ENCODE data around the gene ALDH1L1. TPM values are rescaled to one million over a fixed set of nuclear protein-coding genes. Genes with fewer than 3 reads are reported as not detected.
A peak's percentile ranks its signal among the peaks of the same experiment; 100 is the strongest.
"Not testable (repeated sequence)": the region's sequence is repeated elsewhere in the genome, so short reads cannot be mapped to it uniquely, and the experiment has no call there.

ALDH1L1 gene
- total RNA-seq, 1 donor from 2014 or later: 7.7 TPM

DNA sequence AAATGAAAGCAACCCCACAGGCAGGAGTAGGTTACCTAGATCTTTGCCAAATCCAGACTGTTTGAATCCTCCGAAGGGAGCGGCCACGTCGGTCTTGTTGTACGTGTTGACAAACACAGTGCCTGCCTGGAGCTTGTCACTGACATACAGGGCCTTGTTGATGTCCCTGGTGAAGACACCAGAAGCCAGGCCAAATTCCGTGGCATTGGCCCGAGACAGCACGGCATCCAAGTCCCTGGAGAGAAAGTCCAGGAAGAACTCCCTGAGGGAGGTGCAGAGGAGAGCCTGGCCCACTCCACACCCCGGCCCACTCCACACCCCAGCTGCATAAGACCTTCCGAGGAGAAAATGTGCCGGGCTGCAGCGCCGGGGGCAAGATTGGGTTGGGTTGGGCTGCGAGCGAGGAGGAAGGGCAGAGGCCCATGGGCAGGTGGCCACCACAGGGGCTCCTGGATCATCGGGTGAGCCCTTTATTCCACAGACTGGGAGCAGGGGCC is 74.6 kb downstream of the ALDH1L1 start:
- DNase-seq: no peak

GRCh38 chr3:126104742-126105605 is 75.4 kb downstream of the ALDH1L1 start:
- no peak for DNase-seq

GRCh38 chr3:126104028-126104635 is 76.3 kb downstream of the ALDH1L1 start:
- no peak for DNase-seq

DNA sequence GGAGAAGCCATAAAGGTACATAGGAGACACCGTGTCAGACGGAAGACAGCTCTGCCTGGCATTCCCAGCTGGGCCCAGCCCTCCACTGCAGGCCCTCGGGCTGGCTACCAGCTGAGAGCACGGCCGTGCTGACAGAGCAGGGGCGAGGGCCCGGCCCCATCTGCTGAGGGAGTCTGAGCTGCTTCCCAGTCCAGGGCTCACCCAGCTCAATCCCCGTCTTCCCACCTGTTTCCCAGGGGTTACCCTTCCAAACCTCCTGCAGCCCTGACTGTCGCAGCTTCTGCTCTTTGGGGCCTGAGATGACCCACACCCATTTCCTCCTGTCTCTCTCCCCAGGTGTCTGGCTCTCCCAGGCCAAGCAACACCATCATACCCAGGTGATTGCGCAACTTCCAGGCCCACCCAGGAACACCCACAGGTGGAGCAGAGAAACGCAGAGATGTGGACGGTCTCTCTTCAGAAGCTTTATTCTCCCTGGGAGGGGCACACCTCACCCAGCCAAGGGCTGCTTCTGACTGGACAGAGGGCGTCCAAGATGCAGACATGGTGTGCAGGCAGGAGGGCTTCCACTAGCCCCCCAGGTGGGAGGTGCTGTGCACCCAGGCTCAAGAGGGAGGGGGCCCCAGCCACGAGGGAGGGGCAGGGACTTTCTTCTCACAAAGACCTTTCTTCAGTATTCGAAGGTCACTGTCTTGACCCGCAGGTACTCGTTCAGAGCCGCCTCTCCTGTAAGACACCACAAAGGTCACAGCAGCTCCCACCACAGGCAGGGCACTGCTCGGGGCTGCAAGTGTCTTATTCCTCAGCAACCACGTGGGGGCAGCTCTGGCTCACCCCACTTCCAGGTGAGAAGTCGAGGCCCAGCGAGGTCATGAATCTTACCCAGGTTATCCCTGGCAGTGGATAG is 77.0 kb downstream of the ALDH1L1 start:
- DNase-seq: no peak

- DNase-seq: peak; percentile 76
Measured at GRCh38 chr3:126102530-126102951, 77.8 kb downstream of the ALDH1L1 start.

DNA sequence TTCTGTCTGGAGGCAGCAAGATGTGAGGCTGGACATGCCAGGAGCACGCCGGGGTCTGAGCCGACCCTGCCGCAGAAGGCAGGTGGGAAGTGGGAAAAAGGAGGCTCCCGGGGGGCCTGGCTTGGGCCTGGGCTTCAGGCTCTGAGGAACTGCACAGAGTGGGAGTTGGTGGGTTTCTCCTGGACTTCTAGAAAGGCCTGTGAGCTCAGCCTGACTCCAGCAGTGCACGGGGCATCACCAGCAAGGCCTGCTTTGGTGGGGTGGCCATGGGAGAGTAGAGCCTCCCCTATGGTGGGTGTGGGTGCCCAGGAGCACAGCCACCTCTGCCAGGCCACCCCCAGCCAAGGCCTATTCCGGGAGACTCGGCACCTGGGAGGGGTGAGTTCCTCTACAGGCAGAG is 78.4 kb downstream of the ALDH1L1 start:
- no peak for DNase-seq

DNA sequence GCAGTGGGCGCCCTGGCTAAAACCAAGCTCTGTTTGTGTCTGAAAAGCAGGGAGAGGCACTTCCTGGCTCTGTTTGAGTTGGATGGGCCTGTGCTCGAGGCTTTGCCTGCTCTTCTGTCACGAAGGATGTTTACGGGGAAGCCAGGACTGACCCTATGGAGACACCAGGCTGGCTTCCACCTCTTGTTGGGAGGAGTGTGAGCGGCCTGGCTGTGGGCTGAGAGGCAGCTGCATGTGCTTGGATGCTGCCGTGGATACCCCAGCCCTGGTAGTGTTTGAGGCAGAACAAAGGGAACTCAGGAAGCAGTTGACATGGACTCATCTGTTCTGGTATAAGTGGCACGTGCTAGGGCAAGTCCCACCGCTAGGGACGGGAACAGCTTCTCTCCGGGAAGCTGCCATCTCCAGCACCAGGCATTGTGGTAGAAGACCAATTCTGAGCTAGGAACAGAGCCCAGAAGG is 78.8 kb downstream of the ALDH1L1 start:
- DNase-seq: peak; percentile 22

DNA sequence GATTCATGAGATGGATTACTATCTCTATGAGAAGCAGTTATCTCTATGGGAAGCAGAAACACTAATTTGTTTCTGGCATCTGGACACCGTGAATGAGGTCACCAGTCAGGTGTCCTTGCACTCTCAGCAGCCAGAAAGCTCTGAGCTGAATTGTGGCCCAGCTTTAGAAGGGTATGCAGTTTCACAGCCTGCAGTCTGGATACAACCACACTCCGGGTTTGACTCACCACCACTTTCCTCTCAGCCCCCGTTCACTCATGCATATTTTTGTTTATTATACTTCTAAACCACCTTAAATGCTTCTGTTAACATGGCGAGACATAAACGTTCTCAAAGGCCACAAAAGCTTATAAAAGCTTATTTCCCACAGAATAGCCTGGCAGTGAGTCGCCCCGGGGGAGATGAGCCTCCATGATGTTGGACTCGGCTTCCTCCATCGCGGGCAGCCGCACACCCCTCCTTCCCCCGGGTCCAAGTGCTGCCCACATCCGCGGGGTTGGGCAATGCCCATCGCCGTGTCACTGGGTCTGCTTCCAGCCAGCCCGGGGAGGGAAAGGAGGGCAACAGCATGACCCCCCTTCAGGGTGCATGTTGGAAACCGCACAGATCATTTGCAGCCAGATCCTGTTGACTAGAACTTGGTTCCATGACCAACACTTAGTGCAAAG is 79.6 kb downstream of the ALDH1L1 start:
- DNase-seq: peak; percentile 73

GRCh38 chr3:126100269-126100633 is 80.1 kb downstream of the ALDH1L1 start:
- no peak for DNase-seq

GRCh38 chr3:126098391-126098858 is 82.0 kb downstream of the ALDH1L1 start:
- no peak for DNase-seq

DNA sequence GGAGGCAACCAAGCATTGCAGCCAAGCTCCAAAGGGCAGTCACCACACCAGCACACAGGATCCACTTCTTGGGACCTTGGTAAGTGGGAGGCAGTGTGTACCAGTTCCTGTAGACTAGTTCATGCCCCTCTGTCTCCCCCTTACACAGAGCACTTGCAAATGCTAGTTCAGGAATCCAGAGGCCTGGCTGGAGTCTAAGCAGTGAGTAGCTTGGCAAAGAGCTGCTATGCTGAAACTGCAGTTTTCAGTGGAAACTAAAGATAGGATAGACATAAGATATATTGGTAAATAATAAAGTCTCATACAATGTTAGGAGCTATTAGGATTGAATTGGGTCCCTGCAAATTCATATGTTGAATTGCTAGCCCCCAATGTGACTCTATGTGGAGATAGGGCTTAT is 82.6 kb downstream of the ALDH1L1 start:
- DNase-seq: no peak

DNA sequence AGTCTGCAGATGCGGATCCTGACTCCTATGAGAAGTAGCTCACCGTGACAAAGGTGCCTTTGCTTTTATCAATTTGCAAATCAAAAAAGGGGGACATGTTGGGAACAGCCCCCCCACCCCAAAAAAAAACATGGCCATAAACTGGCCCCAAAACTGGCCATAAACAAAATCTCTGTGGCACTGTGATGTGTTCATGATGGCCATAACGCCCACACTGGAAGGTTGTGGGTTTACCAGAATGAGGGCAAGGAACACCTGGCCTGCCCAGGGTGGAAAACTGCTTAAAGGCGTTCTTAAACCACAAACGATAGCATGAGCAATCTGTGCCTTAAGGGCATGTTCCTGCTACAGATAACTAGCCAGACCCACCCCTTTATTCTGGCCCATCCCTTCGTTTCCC is 84.1 kb downstream of the ALDH1L1 start:
- DNase-seq: not testable (repeated sequence)

DNA sequence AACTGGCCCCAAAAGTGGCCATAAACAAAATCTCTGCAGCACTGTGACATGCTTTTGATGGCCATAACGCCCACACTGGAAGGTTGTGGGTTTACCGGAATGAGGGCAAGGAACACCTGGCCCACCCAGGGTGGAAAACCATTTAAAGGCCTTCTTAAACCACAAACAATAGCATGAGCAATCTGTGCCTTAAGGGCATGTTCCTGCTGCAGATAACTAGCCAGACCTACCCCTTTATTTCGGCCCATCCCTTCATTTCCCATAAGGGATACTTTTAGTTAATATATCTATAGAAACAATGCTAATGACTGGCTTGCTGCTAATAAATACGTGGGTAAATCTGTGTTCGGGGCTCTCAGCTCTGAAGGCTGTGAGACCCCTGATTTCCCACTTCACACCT is 88.3 kb downstream of the ALDH1L1 start:
- DNase-seq: not testable (repeated sequence)

DNA sequence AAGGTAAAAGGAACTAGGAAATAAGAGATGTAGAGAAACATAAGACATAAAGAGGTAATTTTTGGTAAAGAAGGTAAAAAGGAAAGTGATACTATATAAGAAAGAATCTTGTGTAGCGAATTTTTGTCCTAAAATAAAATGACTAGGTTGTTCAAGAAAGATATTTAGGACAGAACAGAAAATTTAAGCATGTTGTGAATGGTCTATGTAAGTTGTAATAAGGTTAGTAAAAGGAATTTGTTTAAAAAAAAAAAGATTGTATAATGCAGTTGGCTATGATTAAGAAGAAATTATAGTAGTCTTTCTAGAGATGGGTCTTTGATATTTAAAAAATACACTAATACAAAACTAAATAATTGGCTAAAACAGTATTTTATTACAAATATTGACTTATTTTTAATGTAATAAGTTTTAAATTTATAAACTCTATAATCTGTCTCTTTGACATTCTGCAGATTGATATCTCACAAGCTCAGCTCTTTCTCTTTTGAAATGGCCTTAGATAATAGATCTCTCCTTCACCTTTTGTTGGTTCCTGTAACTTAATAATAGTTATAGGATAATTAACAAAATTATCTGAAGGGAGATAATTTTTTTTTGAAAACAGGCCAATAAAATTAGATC is 92.7 kb downstream of the ALDH1L1 start:
- no peak for DNase-seq

GRCh38 chr3:126085841-126086240 is 94.5 kb downstream of the ALDH1L1 start:
- DNase-seq: no peak

GRCh38 chr3:126085276-126085675 is 95.1 kb downstream of the ALDH1L1 start:
- no peak for DNase-seq

- DNase-seq: no peak
Measured at GRCh38 chr3:126084768-126085180, 95.6 kb downstream of the ALDH1L1 start.

- DNase-seq: peak; percentile 92
Measured at GRCh38 chr3:126083913-126084767, 96.2 kb downstream of the ALDH1L1 start, which contains the start of gene SLC41A3. Gene SLC41A3, minus strand, starts transcription at chr3:126084124. Its CDS starts 15,905 bp downstream, at chr3:126068219.

DNA sequence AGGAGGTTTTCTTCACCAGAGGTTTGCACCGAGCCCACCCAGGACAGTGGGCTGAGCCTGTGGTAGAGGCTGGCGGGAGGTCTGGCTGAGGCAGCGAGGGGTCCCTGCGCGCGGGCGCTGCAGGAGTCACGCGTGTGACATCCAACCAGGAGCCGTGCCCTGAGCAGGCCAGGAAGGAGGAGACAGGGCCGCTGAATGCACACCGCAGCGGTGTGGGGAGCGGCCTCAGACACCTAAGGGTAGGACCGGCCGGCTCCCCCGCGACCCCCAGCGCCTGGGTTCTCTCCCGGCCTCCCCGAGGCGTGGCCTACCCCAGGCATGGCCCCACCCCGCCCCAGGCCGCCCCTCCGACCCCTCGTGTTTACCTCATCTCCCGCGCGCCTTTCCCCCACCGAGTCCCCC is 96.9 kb downstream of the ALDH1L1 start:
- DNase-seq: peak; percentile 60

DNA sequence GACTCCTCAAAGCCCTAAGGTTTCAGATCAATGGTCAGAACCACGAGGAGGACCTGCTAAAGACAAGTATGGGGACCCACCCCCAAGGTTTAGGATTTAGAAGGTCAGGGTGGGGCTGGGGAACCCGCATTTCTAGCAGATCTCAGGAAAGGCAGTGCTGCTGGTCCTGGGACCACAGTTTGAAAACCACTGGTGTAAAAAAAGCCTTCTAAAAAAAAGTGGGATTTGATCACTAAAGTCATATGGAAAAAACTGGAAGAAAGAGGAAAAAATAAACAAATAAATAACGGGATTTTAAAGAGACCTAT is 97.3 kb downstream of the ALDH1L1 start:
- DNase-seq: no peak
